ENCODE measurements around the gene ASB2. TPM values are rescaled to one million over a fixed set of nuclear protein-coding genes. Genes with fewer than 3 reads are reported as not detected.

The ASB2 gene
- total and polyA plus RNA-seq, 2 of the 8 experiments (the other 6 are each of a cell fraction or from before 2014, with no cell fraction given): 1.0 to 2.1 TPM

DNA sequence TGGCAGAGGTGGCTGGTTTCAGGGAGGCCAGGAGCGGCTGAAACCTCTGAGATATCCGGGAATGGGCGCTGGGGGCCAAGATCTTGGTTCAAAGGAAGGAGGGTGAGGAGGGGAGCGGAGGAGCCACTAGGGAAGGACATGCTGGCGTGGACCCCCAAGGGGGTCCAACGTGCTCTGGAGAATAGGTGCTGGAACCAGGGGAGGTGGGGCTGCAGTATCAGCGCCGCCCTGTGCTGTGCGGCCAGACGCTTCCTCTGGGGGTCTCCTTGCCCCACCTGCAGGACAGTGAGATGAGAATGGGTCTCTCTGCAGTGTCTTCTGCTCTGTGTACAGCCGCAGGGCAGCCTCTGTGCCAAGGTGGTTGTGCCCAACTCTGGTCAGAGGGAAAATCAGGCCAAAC, 46.7 kb downstream of the ASB2 start:
- H3K56ac ChIP-seq (replicated peaks; ENCODE audit: insufficient read length, low read depth, low read length): no peak overlapping the region
- TF ChIP-seq NANOG (IDR thresholded peaks at IDR 0.05; ENCODE audit: insufficient read depth, low read depth, low read length, poor library complexity, severe bottlenecking) (no peak), CBX5 (IDR thresholded peaks at IDR 0.05; ENCODE audit: low read depth, low read length) (no peak), FOSL1 (IDR thresholded peaks at IDR 0.05; ENCODE audit: insufficient read depth, low read depth, low read length) (no peak), RNF2 (IDR thresholded peaks at IDR 0.05; ENCODE audit: borderline replicate concordance, low read depth, low read length, missing control alignments, poor library complexity, severe bottlenecking) (no peak), CTBP2 (IDR thresholded peaks at IDR 0.05; ENCODE audit: borderline replicate concordance, insufficient read depth, insufficient read length, low read length) (no peak), KDM5A (IDR thresholded peaks at IDR 0.05; ENCODE audit: low read length) (no peak), BCL11A (IDR thresholded peaks at IDR 0.05; ENCODE audit: low read depth in 2 of 2, low read length in 2 of 2) (no peak), ZNF274 (IDR thresholded peaks at IDR 0.05; ENCODE audit: borderline replicate concordance, extremely low read depth, low read length) (no peak), BRCA1 (IDR thresholded peaks at IDR 0.05; ENCODE audit: low read depth, low read length) (no peak)
- TF ChIP-seq, protein P1, sequence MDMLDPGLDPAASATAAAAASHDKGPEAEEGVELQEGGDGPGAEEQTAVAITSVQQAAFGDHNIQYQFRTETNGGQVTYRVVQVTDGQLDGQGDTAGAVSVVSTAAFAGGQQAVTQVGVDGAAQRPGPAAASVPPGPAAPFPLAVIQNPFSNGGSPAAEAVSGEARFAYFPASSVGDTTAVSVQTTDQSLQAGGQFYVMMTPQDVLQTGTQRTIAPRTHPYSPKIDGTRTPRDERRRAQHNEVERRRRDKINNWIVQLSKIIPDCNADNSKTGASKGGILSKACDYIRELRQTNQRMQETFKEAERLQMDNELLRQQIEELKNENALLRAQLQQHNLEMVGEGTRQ (IDR thresholded peaks at IDR 0.05; ENCODE audit: low read length): no peak

More for the DNA sequence above, 46.7 kb downstream of the ASB2 start:
- Histone ChIP-seq H3K9me3 (ENCODE audit: insufficient read depth in 2 of 2, low read depth in 1 of 2, low read length in 1 of 2) (no peaks in the 10 kb centered on the region), H4K20me1 (replicated peaks in 1 of 2; ENCODE audit: control insufficient read depth in 1 of 2, insufficient read depth in 2 of 2, low read length in 2 of 2) (no peaks in the 10 kb centered on the region), H4K91ac (replicated peaks; ENCODE audit: insufficient read length, low read length) (no peak overlapping the region), H2BK5ac (ENCODE audit: low read depth, low read length) (no peak overlapping the region), H2BK15ac (ENCODE audit: low read length) (no peak overlapping the region), H3K9ac (replicated peaks in 1 of 4; ENCODE audit: extremely low read depth in 1 of 4, low read depth in 3 of 4, low read length in 3 of 4) (no peak overlapping the region), H2AK5ac (ENCODE audit: low read depth, low read length) (no peak overlapping the region), H3K4me3 (ENCODE audit: extremely low read depth in 1 of 4, insufficient read depth in 2 of 4, low read depth in 3 of 4, low read length in 4 of 4) (no peak overlapping the region), H3K23ac (ENCODE audit: insufficient read length) (no peak overlapping the region), H3K36me3 (ENCODE audit: control insufficient read depth in 2 of 4, insufficient read depth in 4 of 4, low read length in 3 of 4) (no peaks in the 10 kb centered on the region), H3K4ac (replicated peaks; ENCODE audit: insufficient read length, low read depth, low read length) (no peak overlapping the region), H2BK12ac (ENCODE audit: low read depth, low read length) (no peak overlapping the region), H2BK120ac (replicated peaks; ENCODE audit: low read depth, low read length) (no peak overlapping the region), H2AFZ (ENCODE audit: low read length) (no peak overlapping the region), H3K4me2 (ENCODE audit: insufficient read depth in 1 of 2, low read depth in 2 of 2, low read length in 2 of 2) (no peak overlapping the region), H3K79me1 (ENCODE audit: low read depth, low read length) (no peaks in the 10 kb centered on the region), H3K27me3 (replicated peaks in 1 of 4; ENCODE audit: control insufficient read depth in 3 of 4, extremely low read depth in 1 of 4, insufficient read depth in 3 of 4, low read length in 3 of 4) (no peaks in the 10 kb centered on the region), H3K23me2 (ENCODE audit: low read depth, low read length) (no peaks in the 10 kb centered on the region), H3K4me1 (replicated peaks in 1 of 4; ENCODE audit: control insufficient read depth in 3 of 4, insufficient read depth in 4 of 4, low read length in 3 of 4) (peaks cover 0 to 5% (median 0%) of the 10 kb centered on the region in 4 experiments; a peak in 1 of 7 replicates), H4K5ac (ENCODE audit: insufficient read length, low read depth, low read length) (no peak overlapping the region), H3K27ac (ENCODE audit: low read depth, low read length) (no peak overlapping the region), H2BK20ac (ENCODE audit: low read length) (no peak overlapping the region), H3K14ac (ENCODE audit: insufficient read length) (no peak overlapping the region), H3K18ac (ENCODE audit: extremely low read depth, low read length) (no peak overlapping the region), H4K8ac (ENCODE audit: extremely low read depth, insufficient read depth, low read length) (no peak overlapping the region), H3K79me2 (ENCODE audit: control insufficient read depth in 1 of 2, insufficient read depth in 2 of 2, low read length in 2 of 2) (no peaks in the 10 kb centered on the region)
- 90% methylated on average over 11 of the region's 11 CpGs; no CpG with 5 or more reads in 1 of the 2 experiments for WGBS, 2 experiments (ENCODE audit: extremely low coverage in 1 of 2, insufficient coverage in 1 of 2, insufficient read length in 1 of 2, insufficient replicate concordance in 2 of 2, low coverage in 1 of 2, low lambda C conversion rate in 2 of 2, missing lambda C conversion rate in 1 of 2)
- CTCF ChIA-PET (ENCODE audit: partially characterized antibody): interaction anchor here (1.0 to 3.7 kb wide), 4 partner anchors 8 to 107 kb away, joined by 3 to 29 read pairs (median 5); no protein-coding TSS in a partner anchor
- no peak for FAIRE-seq
- DNase-seq (ENCODE audit: low read depth in 1 of 2, low spot score in 2 of 2): no peak
- POLR2A ChIA-PET (ENCODE audit: partially characterized antibody): no interaction called here
